B cell (primary cell): ENCODE data around the gene DIRAS3.

ENCODE experiments used
- EZH2 ChIP-seq: IDR thresholded peaks from 2 replicates; pipeline ENCODE4 v1.6.1; 2012; ENCODE audit warnings: borderline replicate concordance, low read depth, mild to moderate bottlenecking, moderate library complexity, low read length; ENCODE audit not compliant: insufficient read depth, poor library complexity, severe bottlenecking
- TF ChIP-seq, protein P1 (sequence below): fragments of 200-600 bp; IDR thresholded peaks from one replicate; pipeline ENCODE4 v1.8.0; 2022; ENCODE audit warnings: antibody characterized with exemption, mild to moderate bottlenecking

DNA sequence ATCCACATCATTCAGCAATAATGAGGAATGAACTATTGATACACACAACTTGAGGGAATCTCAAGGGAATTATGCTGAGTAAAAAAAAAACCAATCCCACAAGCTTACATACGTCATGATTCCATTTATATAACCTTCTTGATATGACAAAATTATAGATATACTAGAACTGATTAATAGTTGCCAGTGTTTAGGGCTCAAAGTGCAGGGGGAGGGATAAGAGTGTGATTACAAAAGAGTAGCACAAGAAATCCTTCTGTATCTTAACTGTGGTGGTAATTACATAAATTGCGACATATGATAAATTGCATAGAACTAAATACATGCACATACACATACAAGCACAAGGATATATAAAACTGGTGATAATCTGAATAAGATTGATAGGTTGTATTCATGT lies 13.5 kb downstream of the DIRAS3 start:
- TF ChIP-seq, protein P1, sequence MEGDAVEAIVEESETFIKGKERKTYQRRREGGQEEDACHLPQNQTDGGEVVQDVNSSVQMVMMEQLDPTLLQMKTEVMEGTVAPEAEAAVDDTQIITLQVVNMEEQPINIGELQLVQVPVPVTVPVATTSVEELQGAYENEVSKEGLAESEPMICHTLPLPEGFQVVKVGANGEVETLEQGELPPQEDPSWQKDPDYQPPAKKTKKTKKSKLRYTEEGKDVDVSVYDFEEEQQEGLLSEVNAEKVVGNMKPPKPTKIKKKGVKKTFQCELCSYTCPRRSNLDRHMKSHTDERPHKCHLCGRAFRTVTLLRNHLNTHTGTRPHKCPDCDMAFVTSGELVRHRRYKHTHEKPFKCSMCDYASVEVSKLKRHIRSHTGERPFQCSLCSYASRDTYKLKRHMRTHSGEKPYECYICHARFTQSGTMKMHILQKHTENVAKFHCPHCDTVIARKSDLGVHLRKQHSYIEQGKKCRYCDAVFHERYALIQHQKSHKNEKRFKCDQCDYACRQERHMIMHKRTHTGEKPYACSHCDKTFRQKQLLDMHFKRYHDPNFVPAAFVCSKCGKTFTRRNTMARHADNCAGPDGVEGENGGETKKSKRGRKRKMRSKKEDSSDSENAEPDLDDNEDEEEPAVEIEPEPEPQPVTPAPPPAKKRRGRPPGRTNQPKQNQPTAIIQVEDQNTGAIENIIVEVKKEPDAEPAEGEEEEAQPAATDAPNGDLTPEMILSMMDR: no peak
- no peak for TF ChIP-seq EZH2
